Neural cell (in vitro differentiated cells): Measurements from ENCODE around the gene PSMB3. TPM values are rescaled to one million over a fixed set of nuclear protein-coding genes. Genes with fewer than 3 reads are reported as not detected.
A peak's percentile ranks its signal among the peaks of the same experiment; 100 is the strongest.

Source experiments
- H2AFZ ChIP-seq: fragments of 200-600, 300-800 bp; sonication (generic), shearing (Covaris generic); 2 replicates; pipeline ENCODE4 v1.6.0; 2014; ENCODE audit warnings: low read depth, mild to moderate bottlenecking, antibody characterized with exemption, low read length, moderate library complexity
- H3F3A ChIP-seq: fragments of 200-600 bp; shearing (Covaris generic); 2 replicates; pipeline ENCODE4 v1.6.1; 2016; ENCODE audit warnings: mild to moderate bottlenecking, moderate library complexity, mixed read lengths, antibody characterized with exemption, low read length; ENCODE audit not compliant: insufficient read depth, poor library complexity, severe bottlenecking
- H3K27ac ChIP-seq: fragments of 200-600, 300-800 bp; sonication (generic), shearing (Covaris generic); 2 replicates; pipeline ENCODE4 v1.5.1; 2014; ENCODE audit warnings: mild to moderate bottlenecking, low read length, moderate library complexity
- H3K27me3 ChIP-seq: fragments of 300-800, 200-600 bp; sonication (generic), shearing (Covaris generic); 2 replicates; pipeline ENCODE4 v1.6.0; 2014; ENCODE audit warnings: mild to moderate bottlenecking, low read depth, low read length, moderate library complexity; ENCODE audit not compliant: insufficient read depth
- H3K36me3 ChIP-seq: fragments of 300-800, 200-600 bp; sonication (generic), shearing (Covaris generic); 2 replicates; pipeline ENCODE4 v1.5.1; 2014; ENCODE audit warnings: mild to moderate bottlenecking, antibody characterized with exemption, low read length, moderate library complexity; ENCODE audit not compliant: insufficient read depth
- H3K4me2 ChIP-seq: fragments of 300-800, 200-600 bp; sonication (generic), shearing (Covaris generic); 2 replicates; pipeline ENCODE4 v1.6.0; 2014; ENCODE audit warnings: mild to moderate bottlenecking, low read length
- H3K4me3 ChIP-seq: fragments of 300-800, 200-600 bp; sonication (generic), shearing (Covaris generic); 2 replicates; pipeline ENCODE4 v1.5.1; 2014; ENCODE audit warnings: mild to moderate bottlenecking, low read length, moderate library complexity
- H3K79me2 ChIP-seq: fragments of 200-600 bp; shearing (Covaris generic); replicated peaks from 2 replicates; pipeline ENCODE4 v1.6.0; 2014; ENCODE audit warnings: mild to moderate bottlenecking, low read length, moderate library complexity; ENCODE audit not compliant: insufficient read depth
- H3K9ac ChIP-seq: fragments of 300-800, 200-600 bp; sonication (generic), shearing (Covaris generic); 2 replicates; pipeline ENCODE4 v1.6.1; 2016; ENCODE audit warnings: mild to moderate bottlenecking, low read length, mixed read lengths
- H3K9me2 ChIP-seq: fragments of 200-600 bp; shearing (Covaris generic); 2 replicates; pipeline ENCODE4 v1.6.1; 2016; ENCODE audit warnings: mild to moderate bottlenecking, low read length, mixed read lengths; ENCODE audit not compliant: insufficient read depth
- H3K9me3 ChIP-seq: fragments of 200-600, 300-800 bp; sonication (generic), shearing (Covaris generic); 2 replicates; pipeline ENCODE4 v1.6.1; 2016; ENCODE audit warnings: mild to moderate bottlenecking, mixed run types, low read length, moderate library complexity, mixed read lengths
- H4K20me1 ChIP-seq: fragments of 200-600 bp; shearing (Covaris generic); 2 replicates; pipeline ENCODE4 v1.6.1; 2016; ENCODE audit warnings: mild to moderate bottlenecking, mixed run types; ENCODE audit not compliant: insufficient read depth
- CTCF ChIP-seq: fragments of 450-650 bp; IDR thresholded peaks from 2 replicates; pipeline ENCODE4 v1.5.1; 2014; ENCODE audit warnings: antibody characterized with exemption, mild to moderate bottlenecking, moderate library complexity; ENCODE audit not compliant: poor library complexity, severe bottlenecking
- EP300 ChIP-seq: fragments of 450-650 bp; conservative IDR thresholded peaks from 2 replicates; pipeline ENCODE4 v1.6.1; 2014; ENCODE audit warnings: antibody characterized with exemption, mild to moderate bottlenecking, moderate library complexity; ENCODE audit not compliant: poor library complexity, severe bottlenecking
- POLR2AphosphoS5 ChIP-seq: IDR thresholded peaks from 2 replicates; pipeline ENCODE4 v1.6.1; 2012
- RAD21 ChIP-seq: fragments of 450-650 bp; conservative IDR thresholded peaks from 2 replicates; pipeline ENCODE4 v1.6.1; 2014; ENCODE audit warnings: antibody characterized with exemption, mild to moderate bottlenecking, moderate library complexity
- SMC3 ChIP-seq: fragments of 450-650 bp; conservative IDR thresholded peaks from 2 replicates; pipeline ENCODE4 v1.6.1; 2014; ENCODE audit warnings: antibody characterized with exemption, mild to moderate bottlenecking, moderate library complexity; ENCODE audit not compliant: poor library complexity
- TAF1 ChIP-seq: IDR thresholded peaks from 2 replicates; pipeline ENCODE4 v1.6.1; 2012; ENCODE audit warnings: low read depth
- polyA plus RNA-seq: library from polyadenylated mRNA; depleted of rRNA; stranded (reverse); fragments of >200 nt; gene quantifications from 2 replicates; pipeline ENCODE4 v1.2.3, GENCODE V29; 2014

PSMB3 gene
- polyA plus RNA-seq, 1 donor from 2014 or later: 338 TPM

GRCh38 chr17:38733282-38733981 is 19.1 kb upstream of the PSMB3 start:
- H4K20me1 ChIP-seq: no peaks in the 10 kb centered on the region
- H2AFZ ChIP-seq: no peak overlapping the region
- H3K27me3 ChIP-seq: no peaks in the 10 kb centered on the region
- H3K4me2 ChIP-seq: no peak overlapping the region
- TF ChIP-seq EP300 (no peak), SMC3 (no peak), CTCF (peak; percentile 42)
- H3K36me3 ChIP-seq: no peaks in the 10 kb centered on the region
- H3K4me3 ChIP-seq: no peak overlapping the region
- no peaks in the 10 kb centered on the region for H3K9me3 ChIP-seq
- no peak overlapping the region for H3K9ac ChIP-seq
- no peaks in the 10 kb centered on the region for H3K9me2 ChIP-seq
- H3K79me2 ChIP-seq: no peaks in the 10 kb centered on the region
- H3F3A ChIP-seq: no peaks in the 10 kb centered on the region
- no peak overlapping the region for H3K27ac ChIP-seq

GRCh38 chr17:38733982-38734973 is 18.3 kb upstream of the PSMB3 start:
- Histone ChIP-seq H3K4me2 (no peak overlapping the region), H3K9ac (no peak overlapping the region), H3K9me3 (no peaks in the 10 kb centered on the region), H3K4me3 (no peak overlapping the region), H3K36me3 (no peaks in the 10 kb centered on the region), H3K79me2 (no peaks in the 10 kb centered on the region), H2AFZ (no peak overlapping the region), H3K27me3 (no peaks in the 10 kb centered on the region), H4K20me1 (peaks cover under 1% of the 10 kb centered on the region), H3K9me2 (no peaks in the 10 kb centered on the region), H3F3A (no peaks in the 10 kb centered on the region), H3K27ac (no peak overlapping the region)
- TF ChIP-seq RAD21 (peak; percentile 26), SMC3 (no peak), POLR2AphosphoS5 (peak; percentile 8)

- H3K36me3 ChIP-seq: no peaks in the 10 kb centered on the region
- no peak for TF ChIP-seq TAF1
- peak; percentile 83 for TF ChIP-seq CTCF
- TF ChIP-seq POLR2AphosphoS5: peak; percentile 32
- TF ChIP-seq SMC3: peak; percentile 74
- TF ChIP-seq RAD21: peak; percentile 71
Observed at GRCh38 chr17:38735161-38735997, 17.2 kb upstream of the PSMB3 start.

More at GRCh38 chr17:38735161-38735997, 17.2 kb upstream of the PSMB3 start:
- Histone ChIP-seq H3K27ac (no peak overlapping the region), H3K4me2 (no peak overlapping the region), H3K9ac (no peak overlapping the region), H3K27me3 (no peaks in the 10 kb centered on the region), H3F3A (no peaks in the 10 kb centered on the region), H3K9me3 (no peaks in the 10 kb centered on the region), H4K20me1 (peaks cover 9% of the 10 kb centered on the region), H3K79me2 (peaks cover 6% of the 10 kb centered on the region), H3K9me2 (no peaks in the 10 kb centered on the region), H2AFZ (no peak overlapping the region), H3K4me3 (no peak overlapping the region)
